HepG2 (cell line): ENCODE results near the gene TRAIP. TPM values are rescaled to one million over a fixed set of nuclear protein-coding genes. Genes with fewer than 3 reads are reported as not detected.

Source experiments
- ASH2L ChIP-seq: fragments of 300-600, 200-600 bp; sonication (generic); IDR thresholded peaks from 2 replicates; pipeline ENCODE4 v1.7.0; 2017; ENCODE audit warnings: low read depth, mild to moderate bottlenecking, moderate library complexity, mixed read lengths, low read length; ENCODE audit not compliant: insufficient read length
- BRCA1 ChIP-seq: sonication (generic); formaldehyde crosslinking; IDR thresholded peaks from 2 replicates; pipeline ENCODE4 v1.4.0; 2020; ENCODE audit warnings: missing genetic modification reagents
- CAMTA2 ChIP-seq: sonication (generic); formaldehyde crosslinking; IDR thresholded peaks from 2 replicates; pipeline ENCODE4 v1.4.0; 2020; ENCODE audit warnings: mild to moderate bottlenecking, missing genetic modification reagents, borderline replicate concordance
- MEF2D ChIP-seq: sonication (generic); formaldehyde crosslinking; IDR thresholded peaks from 2 replicates; pipeline ENCODE4 v1.5.1; 2020; ENCODE audit warnings: mild to moderate bottlenecking, missing genetic modification reagents
- NFE2L1 ChIP-seq: sonication (generic); formaldehyde crosslinking; IDR thresholded peaks from 2 replicates; pipeline ENCODE4 v1.4.0; 2020; ENCODE audit warnings: missing genetic modification reagents, mild to moderate bottlenecking, borderline replicate concordance
- REPIN1 ChIP-seq: sonication (generic); formaldehyde crosslinking; IDR thresholded peaks from 2 replicates; pipeline ENCODE4 v1.8.0; 2022; ENCODE audit warnings: missing genetic modification reagents, low read depth, mild to moderate bottlenecking, borderline replicate concordance
- SRSF1 ChIP-seq: fragments of 200-400 bp; formaldehyde crosslinking; optimal IDR thresholded peaks from 2 replicates; pipeline ENCODE3; 2017; ENCODE audit warnings: mild to moderate bottlenecking, low read depth, low read length, moderate library complexity
- TARDBP ChIP-seq: sonication (generic); formaldehyde crosslinking; IDR thresholded peaks from 2 replicates; pipeline ENCODE4 v1.8.0; 2022; ENCODE audit warnings: mild to moderate bottlenecking, missing genetic modification reagents
- TEAD3 ChIP-seq: optimal IDR thresholded peaks from 2 replicates; pipeline ENCODE3; 2016; ENCODE audit warnings: borderline replicate concordance
- YY1 ChIP-seq: IDR thresholded peaks from 2 replicates; pipeline ENCODE4 v1.6.1; 2011; ENCODE audit warnings: low read length, low read depth, moderate library complexity, mild to moderate bottlenecking; ENCODE audit not compliant: insufficient read depth, insufficient replicate concordance
- ZFP82 ChIP-seq: sonication (generic); formaldehyde crosslinking; IDR thresholded peaks from 2 replicates; pipeline ENCODE4 v1.5.1; 2020; ENCODE audit warnings: mild to moderate bottlenecking, missing genetic modification reagents, borderline replicate concordance
- ZNF121 ChIP-seq: sonication (generic); formaldehyde crosslinking; IDR thresholded peaks from 2 replicates; pipeline ENCODE4 v1.5.0; 2020; ENCODE audit warnings: mild to moderate bottlenecking, missing genetic modification reagents
- ZNF572 ChIP-seq: sonication (generic); formaldehyde crosslinking; IDR thresholded peaks from 2 replicates; pipeline ENCODE4 v1.5.1; 2020; ENCODE audit warnings: mild to moderate bottlenecking, missing genetic modification reagents
- ZNF616 ChIP-seq: sonication (generic); formaldehyde crosslinking; IDR thresholded peaks from 2 replicates; pipeline ENCODE4 v1.5.0; 2020; ENCODE audit warnings: low read depth, mild to moderate bottlenecking, missing genetic modification reagents
- polyA plus RNA-seq, 8 experiments: library from polyadenylated mRNA; depleted of rRNA in 3 of 8; stranded (reverse) in 7 of 8; unstranded in 1 of 8; fragments of >200 nt; fragmentation: Illumina TruSeq in 4 of 8; extraction: Trizol in 4 of 8; gene quantifications; 2 replicates each; pipeline versions ENCODE4 v1.2.1 to v1.2.3, GENCODE V29; 2011 to 2016; ENCODE audit warnings: low read depth in 4 of 8, missing spikeins in 1 of 8, mixed read lengths in 1 of 8; ENCODE audit not compliant: insufficient read depth in 1 of 8
- total RNA-seq, 5 experiments: library from RNA; depleted of rRNA; stranded (reverse); fragments of >200 nt; fragmentation: Illumina TruSeq; extraction: Trizol; gene quantifications; 2 replicates each; pipeline ENCODE4 v1.2.3, GENCODE V29; 2016; ENCODE audit warnings: low read depth in 1 of 5
- TF ChIP-seq, protein P1 (sequence below): sonication (generic); formaldehyde crosslinking; IDR thresholded peaks from 2 replicates; pipeline ENCODE4 v1.5.1; 2020; ENCODE audit warnings: mild to moderate bottlenecking, moderate library complexity, missing genetic modification reagents
- TF ChIP-seq, protein P2 (sequence below): sonication (generic); formaldehyde crosslinking; IDR thresholded peaks from 2 replicates; pipeline ENCODE4 v1.4.0; 2020; ENCODE audit warnings: low read depth, mild to moderate bottlenecking, missing genetic modification reagents
- TF ChIP-seq, protein P3 (sequence below): sonication (generic); formaldehyde crosslinking; IDR thresholded peaks from 2 replicates; pipeline ENCODE4 v1.4.0; 2020; ENCODE audit warnings: mild to moderate bottlenecking, missing genetic modification reagents
- TF ChIP-seq, protein P4 (sequence below): sonication (generic); formaldehyde crosslinking; IDR thresholded peaks from 2 replicates; pipeline ENCODE4 v1.5.0; 2020; ENCODE audit warnings: mild to moderate bottlenecking, missing genetic modification reagents, borderline replicate concordance
- TF ChIP-seq, protein P5 (sequence below): IDR thresholded peaks from 2 replicates; pipeline ENCODE4 v1.6.1; 2016; ENCODE audit warnings: low read depth
- TF ChIP-seq, protein P6 (sequence below): sonication (generic); formaldehyde crosslinking; IDR thresholded peaks from 2 replicates; pipeline ENCODE4 v1.5.1; 2020; ENCODE audit warnings: mild to moderate bottlenecking, missing genetic modification reagents

Gene TRAIP
- total and polyA plus RNA-seq, 2 of the 13 experiments (the other 11 are each of a cell fraction or from before 2014, with no cell fraction given) = 13.9 to 23.9 TPM

DNA sequence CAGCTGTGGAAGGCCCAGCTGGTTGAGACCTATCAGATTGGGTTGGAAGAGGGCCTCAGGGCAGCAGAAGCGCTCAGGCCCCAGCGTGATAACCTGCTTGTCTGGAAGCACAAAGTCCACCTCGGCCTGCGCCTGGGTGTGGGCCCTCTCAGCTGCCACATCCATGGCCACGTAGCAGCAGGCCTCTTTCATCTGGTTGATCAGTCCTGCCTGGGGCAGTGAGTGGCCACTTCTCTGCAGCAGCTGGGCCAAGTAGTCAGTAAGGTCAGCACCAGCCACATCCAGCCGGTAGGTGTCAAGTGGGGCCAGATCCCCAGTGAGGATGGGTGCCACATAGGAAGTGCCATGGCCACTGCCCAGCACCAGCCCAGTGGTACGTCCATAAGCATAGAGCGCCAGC, 17.3 kb upstream of the TRAIP start (continued):
- TF ChIP-seq SRSF1 = no peak
- no peak for TF ChIP-seq ZFP82
- TF ChIP-seq ASH2L = peak; percentile 44
- TF ChIP-seq ZNF572 = no peak
- TF ChIP-seq, protein P1, sequence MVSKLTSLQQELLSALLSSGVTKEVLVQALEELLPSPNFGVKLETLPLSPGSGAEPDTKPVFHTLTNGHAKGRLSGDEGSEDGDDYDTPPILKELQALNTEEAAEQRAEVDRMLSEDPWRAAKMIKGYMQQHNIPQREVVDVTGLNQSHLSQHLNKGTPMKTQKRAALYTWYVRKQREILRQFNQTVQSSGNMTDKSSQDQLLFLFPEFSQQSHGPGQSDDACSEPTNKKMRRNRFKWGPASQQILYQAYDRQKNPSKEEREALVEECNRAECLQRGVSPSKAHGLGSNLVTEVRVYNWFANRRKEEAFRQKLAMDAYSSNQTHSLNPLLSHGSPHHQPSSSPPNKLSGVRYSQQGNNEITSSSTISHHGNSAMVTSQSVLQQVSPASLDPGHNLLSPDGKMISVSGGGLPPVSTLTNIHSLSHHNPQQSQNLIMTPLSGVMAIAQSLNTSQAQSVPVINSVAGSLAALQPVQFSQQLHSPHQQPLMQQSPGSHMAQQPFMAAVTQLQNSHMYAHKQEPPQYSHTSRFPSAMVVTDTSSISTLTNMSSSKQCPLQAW = peak; percentile 67
- 0 out of 2 replicates have a peak, but pooled peaks have one; percentile 45 for TF ChIP-seq ZNF616
- TF ChIP-seq TARDBP (CRISPR knock-in tag) = 0 out of 2 replicates have a peak, but pooled peaks have one; percentile 51
- TF ChIP-seq, protein P2, sequence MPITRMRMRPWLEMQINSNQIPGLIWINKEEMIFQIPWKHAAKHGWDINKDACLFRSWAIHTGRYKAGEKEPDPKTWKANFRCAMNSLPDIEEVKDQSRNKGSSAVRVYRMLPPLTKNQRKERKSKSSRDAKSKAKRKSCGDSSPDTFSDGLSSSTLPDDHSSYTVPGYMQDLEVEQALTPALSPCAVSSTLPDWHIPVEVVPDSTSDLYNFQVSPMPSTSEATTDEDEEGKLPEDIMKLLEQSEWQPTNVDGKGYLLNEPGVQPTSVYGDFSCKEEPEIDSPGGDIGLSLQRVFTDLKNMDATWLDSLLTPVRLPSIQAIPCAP (CRISPR knock-in tag) = no peak
- no peak for TF ChIP-seq NFE2L1
- TF ChIP-seq, protein P3, sequence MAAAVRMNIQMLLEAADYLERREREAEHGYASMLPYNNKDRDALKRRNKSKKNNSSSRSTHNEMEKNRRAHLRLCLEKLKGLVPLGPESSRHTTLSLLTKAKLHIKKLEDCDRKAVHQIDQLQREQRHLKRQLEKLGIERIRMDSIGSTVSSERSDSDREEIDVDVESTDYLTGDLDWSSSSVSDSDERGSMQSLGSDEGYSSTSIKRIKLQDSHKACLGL = peak; percentile 32; the same call in 1 of the 2 replicates
- 0 out of 2 replicates have a peak, but pooled peaks have one; percentile 81 for TF ChIP-seq CAMTA2 (CRISPR knock-in tag)
- peak; percentile 21 for TF ChIP-seq YY1
- TF ChIP-seq, protein P4, sequence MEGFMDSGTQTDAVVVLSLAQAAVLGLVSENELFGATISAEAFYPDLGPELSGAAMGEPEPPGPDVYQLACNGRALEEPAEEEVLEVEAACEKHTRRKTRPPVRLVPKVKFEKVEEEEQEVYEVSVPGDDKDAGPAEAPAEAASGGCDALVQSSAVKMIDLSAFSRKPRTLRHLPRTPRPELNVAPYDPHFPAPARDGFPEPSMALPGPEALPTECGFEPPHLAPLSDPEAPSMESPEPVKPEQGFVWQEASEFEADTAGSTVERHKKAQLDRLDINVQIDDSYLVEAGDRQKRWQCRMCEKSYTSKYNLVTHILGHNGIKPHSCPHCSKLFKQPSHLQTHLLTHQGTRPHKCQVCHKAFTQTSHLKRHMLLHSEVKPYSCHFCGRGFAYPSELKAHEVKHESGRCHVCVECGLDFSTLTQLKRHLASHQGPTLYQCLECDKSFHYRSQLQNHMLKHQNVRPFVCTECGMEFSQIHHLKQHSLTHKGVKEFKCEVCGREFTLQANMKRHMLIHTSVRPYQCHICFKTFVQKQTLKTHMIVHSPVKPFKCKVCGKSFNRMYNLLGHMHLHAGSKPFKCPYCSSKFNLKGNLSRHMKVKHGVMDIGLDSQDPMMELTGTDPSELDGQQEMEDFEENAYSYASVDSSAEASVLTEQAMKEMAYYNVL (CRISPR knock-in tag) = peak; percentile 49; the same call in 1 of the 2 replicates
- peak; percentile 37; the same call in 1 of the 2 replicates for TF ChIP-seq REPIN1
- no peak for TF ChIP-seq BRCA1
- peak; percentile 31 for TF ChIP-seq TEAD3 (CRISPR knock-in tag)
- TF ChIP-seq MEF2D = no peak
- TF ChIP-seq, protein P5, sequence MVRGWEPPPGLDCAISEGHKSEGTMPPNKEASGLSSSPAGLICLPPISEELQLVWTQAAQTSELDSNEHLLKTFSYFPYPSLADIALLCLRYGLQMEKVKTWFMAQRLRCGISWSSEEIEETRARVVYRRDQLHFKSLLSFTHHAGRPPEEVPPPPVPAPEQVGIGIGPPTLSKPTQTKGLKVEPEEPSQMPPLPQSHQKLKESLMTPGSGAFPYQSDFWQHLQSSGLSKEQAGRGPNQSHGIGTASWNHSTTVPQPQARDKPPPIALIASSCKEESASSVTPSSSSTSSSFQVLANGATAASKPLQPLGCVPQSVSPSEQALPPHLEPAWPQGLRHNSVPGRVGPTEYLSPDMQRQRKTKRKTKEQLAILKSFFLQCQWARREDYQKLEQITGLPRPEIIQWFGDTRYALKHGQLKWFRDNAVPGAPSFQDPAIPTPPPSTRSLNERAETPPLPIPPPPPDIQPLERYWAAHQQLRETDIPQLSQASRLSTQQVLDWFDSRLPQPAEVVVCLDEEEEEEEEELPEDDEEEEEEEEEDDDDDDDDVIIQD = 0 out of 2 replicates have a peak, but pooled peaks have one; percentile 20
- TF ChIP-seq ZNF121 (CRISPR knock-in tag) = no peak
- TF ChIP-seq, protein P6, sequence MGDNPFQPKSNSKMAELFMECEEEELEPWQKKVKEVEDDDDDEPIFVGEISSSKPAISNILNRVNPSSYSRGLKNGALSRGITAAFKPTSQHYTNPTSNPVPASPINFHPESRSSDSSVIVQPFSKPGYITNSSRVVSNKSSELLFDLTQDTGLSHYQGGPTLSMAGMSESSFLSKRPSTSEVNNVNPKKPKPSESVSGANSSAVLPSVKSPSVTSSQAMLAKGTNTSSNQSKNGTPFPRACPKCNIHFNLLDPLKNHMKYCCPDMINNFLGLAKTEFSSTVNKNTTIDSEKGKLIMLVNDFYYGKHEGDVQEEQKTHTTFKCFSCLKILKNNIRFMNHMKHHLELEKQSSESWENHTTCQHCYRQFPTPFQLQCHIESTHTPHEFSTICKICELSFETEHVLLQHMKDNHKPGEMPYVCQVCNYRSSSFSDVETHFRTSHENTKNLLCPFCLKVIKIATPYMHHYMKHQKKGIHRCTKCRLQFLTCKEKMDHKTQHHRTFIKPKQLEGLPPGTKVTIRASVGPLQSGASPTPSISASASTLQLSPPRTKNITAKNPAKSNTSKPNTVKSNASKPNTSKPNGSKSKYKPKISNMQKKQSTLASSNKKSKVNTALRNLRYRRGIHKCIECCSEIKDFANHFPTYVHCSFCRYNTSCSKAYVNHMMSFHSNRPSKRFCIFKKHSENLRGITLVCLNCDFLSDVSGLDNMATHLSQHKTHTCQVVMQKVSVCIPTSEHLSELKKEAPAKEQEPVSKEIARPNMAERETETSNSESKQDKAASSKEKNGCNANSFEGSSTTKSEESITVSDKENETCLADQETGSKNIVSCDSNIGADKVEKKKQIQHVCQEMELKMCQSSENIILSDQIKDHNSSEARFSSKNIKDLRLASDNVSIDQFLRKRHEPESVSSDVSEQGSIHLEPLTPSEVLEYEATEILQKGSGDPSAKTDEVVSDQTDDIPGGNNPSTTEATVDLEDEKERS (CRISPR knock-in tag) = peak; percentile 67; the same call in 1 of the 2 replicates
